HEK293T (cell line): Measurements from ENCODE around the gene LRRTM3.

Experiments
- CTCF ChIA-PET: fragments of 350-600 bp; formaldehyde crosslinking; extraction: SDS; loops from one replicate; lab custom pipeline; 2021; ENCODE audit warnings: antibody characterized with exemption, inconsistent platforms; lab: Yijun Ruan, JAX
- POLR2A ChIA-PET: fragments of 350-600 bp; formaldehyde crosslinking; extraction: SDS; loops from one replicate; lab custom pipeline; 2020; ENCODE audit warnings: antibody characterized with exemption, inconsistent platforms; lab: Yijun Ruan, JAX
- DNase-seq: peaks from one replicate; pipeline ENCODE4 v3.0.0; 2012; ENCODE audit warnings: mixed read lengths; ENCODE audit errors: extremely low spot score
- ARNT ChIP-seq: fragments of 450-650 bp; IDR thresholded peaks from 2 replicates; pipeline ENCODE4 v1.6.1; 2017; ENCODE audit warnings: mild to moderate bottlenecking
- BHLHE40 ChIP-seq: fragments of 450-650 bp; IDR thresholded peaks from 2 replicates; pipeline ENCODE4 v1.6.1; 2016; ENCODE audit warnings: mild to moderate bottlenecking, moderate library complexity, borderline replicate concordance
- CTBP1 ChIP-seq: fragments of 450-650 bp; IDR thresholded peaks from 2 replicates; pipeline ENCODE4 v1.6.1; 2016; ENCODE audit warnings: borderline replicate concordance
- ELF4 ChIP-seq: fragments of 450-650 bp; IDR thresholded peaks from 2 replicates; pipeline ENCODE4 v1.6.1; 2017; ENCODE audit warnings: antibody characterized with exemption
- FOXA1 ChIP-seq: fragments of 450-650 bp; IDR thresholded peaks from 2 replicates; pipeline ENCODE4 v1.6.1; 2016; ENCODE audit warnings: mild to moderate bottlenecking
- FOXK2 ChIP-seq: fragments of 450-650 bp; IDR thresholded peaks from 2 replicates; pipeline ENCODE4 v1.6.1; 2016; ENCODE audit warnings: mild to moderate bottlenecking
- FOXM1 ChIP-seq: fragments of 450-650 bp; IDR thresholded peaks from 2 replicates; pipeline ENCODE4 v1.6.1; 2017; ENCODE audit warnings: mild to moderate bottlenecking, borderline replicate concordance
- HDGF ChIP-seq: fragments of 450-650 bp; IDR thresholded peaks from 2 replicates; pipeline ENCODE4 v1.6.1; 2017; ENCODE audit warnings: antibody characterized with exemption, borderline replicate concordance
- L3MBTL2 ChIP-seq: fragments of 450-650 bp; conservative IDR thresholded peaks from 2 replicates; pipeline ENCODE4 v1.6.1; 2016; ENCODE audit warnings: mild to moderate bottlenecking
- LEF1 ChIP-seq: fragments of 450-650 bp; IDR thresholded peaks from 2 replicates; pipeline ENCODE4 v1.6.1; 2017; ENCODE audit warnings: mild to moderate bottlenecking, borderline replicate concordance
- NFRKB ChIP-seq: fragments of 450-650 bp; IDR thresholded peaks from 2 replicates; pipeline ENCODE4 v1.6.1; 2016; ENCODE audit warnings: mild to moderate bottlenecking, moderate library complexity
- SP1 ChIP-seq: fragments of 450-650 bp; IDR thresholded peaks from 2 replicates; pipeline ENCODE4 v1.6.1; 2017
- SUZ12 ChIP-seq: fragments of 450-650 bp; IDR thresholded peaks from 2 replicates; pipeline ENCODE4 v1.6.1; 2016; ENCODE audit warnings: mild to moderate bottlenecking
- TARDBP ChIP-seq: fragments of 450-650 bp; IDR thresholded peaks from 2 replicates; pipeline ENCODE4 v1.6.1; 2016
- ZNF384 ChIP-seq: fragments of 450-650 bp; IDR thresholded peaks from 2 replicates; pipeline ENCODE4 v1.6.1; 2016
- TF ChIP-seq, protein P1 (sequence below): fragments of 450-650 bp; IDR thresholded peaks from 2 replicates; pipeline ENCODE4 v1.6.1; 2016

Gene LRRTM3

DNA sequence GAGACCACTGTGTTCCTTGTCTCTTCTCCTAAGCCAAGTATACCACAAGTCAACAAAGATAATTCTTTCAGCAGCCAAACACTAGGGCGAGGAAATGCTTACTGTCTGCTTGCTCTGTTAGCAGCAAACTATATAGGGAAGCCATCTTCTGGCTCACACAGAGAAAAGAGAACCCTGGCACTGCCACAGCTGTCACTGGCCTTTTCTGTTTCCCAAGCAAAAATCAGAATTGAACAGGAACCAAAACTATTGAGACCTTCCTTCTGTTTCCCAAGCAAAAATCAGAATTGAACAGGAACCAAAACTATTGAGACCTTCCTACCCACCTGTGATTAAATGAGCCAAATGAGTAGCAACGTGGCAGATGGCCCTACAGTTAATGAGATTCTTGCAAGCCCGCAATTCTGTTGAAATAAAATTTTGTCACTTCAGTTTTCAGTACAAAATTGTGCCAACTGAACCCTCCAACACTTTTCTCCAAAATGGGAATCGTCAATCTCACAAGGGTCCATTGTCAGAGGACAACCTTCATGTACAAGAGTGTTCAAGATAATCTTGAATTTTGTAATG lies 54.5 kb downstream of the LRRTM3 start:
- DNase-seq: no peak
- TF ChIP-seq CTBP1 (no peak), TARDBP (no peak), ELF4 (no peak), NFRKB (no peak), BHLHE40 (no peak)
- POLR2A ChIA-PET: no interaction called here
- CTCF ChIA-PET: no interaction called here

- CTCF ChIA-PET: no interaction called here
- TF ChIP-seq SUZ12: no peak
- TF ChIP-seq HDGF: no peak
- TF ChIP-seq ARNT: no peak
- TF ChIP-seq, protein P1, sequence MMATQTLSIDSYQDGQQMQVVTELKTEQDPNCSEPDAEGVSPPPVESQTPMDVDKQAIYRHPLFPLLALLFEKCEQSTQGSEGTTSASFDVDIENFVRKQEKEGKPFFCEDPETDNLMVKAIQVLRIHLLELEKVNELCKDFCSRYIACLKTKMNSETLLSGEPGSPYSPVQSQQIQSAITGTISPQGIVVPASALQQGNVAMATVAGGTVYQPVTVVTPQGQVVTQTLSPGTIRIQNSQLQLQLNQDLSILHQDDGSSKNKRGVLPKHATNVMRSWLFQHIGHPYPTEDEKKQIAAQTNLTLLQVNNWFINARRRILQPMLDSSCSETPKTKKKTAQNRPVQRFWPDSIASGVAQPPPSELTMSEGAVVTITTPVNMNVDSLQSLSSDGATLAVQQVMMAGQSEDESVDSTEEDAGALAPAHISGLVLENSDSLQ: no peak
- no peak for TF ChIP-seq SP1
- no peak for TF ChIP-seq LEF1
- no peak for TF ChIP-seq CTBP1
- no peak for TF ChIP-seq BHLHE40
- no peak for TF ChIP-seq NFRKB
- TF ChIP-seq FOXK2: no peak
- TF ChIP-seq ZNF384: no peak
- no peak for TF ChIP-seq L3MBTL2
- no peak for TF ChIP-seq FOXA1
- TF ChIP-seq TARDBP: no peak
- TF ChIP-seq ELF4: no peak
- no peak for TF ChIP-seq FOXM1
- no peak for DNase-seq
- POLR2A ChIA-PET: no interaction called here
Observed at GRCh38 chr10:66981361-66982052, 55.7 kb downstream of the LRRTM3 start.

DNA sequence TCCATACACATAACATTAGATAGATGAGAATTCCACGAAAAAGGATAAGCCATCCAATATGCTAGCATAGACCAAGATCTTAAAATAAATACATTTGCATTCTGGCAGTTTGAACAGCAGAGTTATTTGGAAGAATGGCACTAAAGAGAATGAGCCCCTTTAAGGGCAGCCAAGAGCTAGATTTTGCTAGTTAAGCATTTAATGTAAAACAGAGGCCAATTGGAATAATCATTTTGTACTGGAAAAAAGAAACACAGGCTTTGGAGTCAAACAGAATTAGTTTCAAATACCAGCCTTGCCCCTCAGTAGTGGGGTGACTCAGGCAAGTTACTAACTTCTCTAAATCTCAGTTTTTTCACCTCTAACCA lies 56.2 kb downstream of the LRRTM3 start:
- no peak for TF ChIP-seq NFRKB
- no peak for TF ChIP-seq SUZ12
- TF ChIP-seq ARNT: no peak
- TF ChIP-seq SP1: no peak
- TF ChIP-seq ELF4: no peak
- TF ChIP-seq L3MBTL2: no peak
- TF ChIP-seq CTBP1: no peak
- no peak for TF ChIP-seq ZNF384
- TF ChIP-seq BHLHE40: no peak
- TF ChIP-seq LEF1: no peak
- TF ChIP-seq, protein P1: no peak
- no peak for TF ChIP-seq HDGF
- CTCF ChIA-PET: no interaction called here
- POLR2A ChIA-PET: no interaction called here
- DNase-seq: no peak

DNA sequence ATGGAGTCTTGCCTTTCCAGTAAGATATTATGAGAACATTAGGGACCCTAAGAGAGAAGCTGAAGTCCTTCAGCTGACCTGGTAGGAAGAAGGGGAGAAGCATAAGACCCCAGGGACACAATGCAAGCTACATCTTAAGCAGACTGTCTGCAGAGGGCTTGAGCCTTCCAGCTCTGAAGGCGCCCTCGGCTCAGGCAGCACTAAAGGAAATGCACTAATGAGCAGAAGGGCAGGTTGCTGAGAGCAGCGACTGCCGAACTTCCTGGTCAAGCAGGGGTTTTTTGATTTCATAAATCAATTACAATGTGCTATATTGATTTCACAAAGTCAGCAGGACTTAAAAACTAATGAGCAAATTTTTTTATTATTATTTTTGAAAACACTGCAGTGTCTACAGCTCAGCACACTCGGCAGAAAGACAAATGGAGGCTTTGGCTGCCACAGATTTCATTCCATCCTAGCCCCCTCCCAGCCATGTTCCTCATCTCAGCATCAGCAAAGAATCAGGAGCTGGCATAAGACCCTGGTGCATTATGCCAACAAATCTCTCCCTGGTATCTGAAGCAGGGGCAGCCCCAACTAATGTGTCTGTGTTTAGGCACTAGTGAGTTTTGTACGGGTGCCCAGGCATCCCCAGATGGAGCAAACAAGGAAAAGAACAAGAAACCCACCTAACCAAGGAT lies 57.1 kb downstream of the LRRTM3 start:
- ChIA-PET CTCF (no interaction called here), POLR2A (no interaction called here)
- TF ChIP-seq SP1 (no peak), ZNF384 (no peak), SUZ12 (no peak), LEF1 (no peak), L3MBTL2 (no peak), ARNT (no peak), FOXA1 (no peak), FOXM1 (no peak), HDGF (no peak), FOXK2 (no peak), TARDBP (no peak), BHLHE40 (no peak), CTBP1 (no peak), ELF4 (no peak), NFRKB (no peak)
- TF ChIP-seq, protein P1: no peak
- DNase-seq: peak; percentile 12

- TF ChIP-seq CTBP1 (no peak), FOXK2 (no peak), L3MBTL2 (no peak), FOXA1 (no peak), TARDBP (no peak), BHLHE40 (no peak), NFRKB (no peak), HDGF (no peak), ELF4 (no peak), ARNT (no peak)
- POLR2A ChIA-PET: no interaction called here
- no peak for DNase-seq
- CTCF ChIA-PET: no interaction called here
Observed at GRCh38 chr10:66983475-66983818, 57.6 kb downstream of the LRRTM3 start.

- ChIA-PET POLR2A (no interaction called here), CTCF (no interaction called here)
- no peak for DNase-seq
- TF ChIP-seq ZNF384: no peak
Observed at GRCh38 chr10:66990143-66990830, 64.5 kb downstream of the LRRTM3 start.
